ENCODE data around the gene ZNF524.

DNA sequence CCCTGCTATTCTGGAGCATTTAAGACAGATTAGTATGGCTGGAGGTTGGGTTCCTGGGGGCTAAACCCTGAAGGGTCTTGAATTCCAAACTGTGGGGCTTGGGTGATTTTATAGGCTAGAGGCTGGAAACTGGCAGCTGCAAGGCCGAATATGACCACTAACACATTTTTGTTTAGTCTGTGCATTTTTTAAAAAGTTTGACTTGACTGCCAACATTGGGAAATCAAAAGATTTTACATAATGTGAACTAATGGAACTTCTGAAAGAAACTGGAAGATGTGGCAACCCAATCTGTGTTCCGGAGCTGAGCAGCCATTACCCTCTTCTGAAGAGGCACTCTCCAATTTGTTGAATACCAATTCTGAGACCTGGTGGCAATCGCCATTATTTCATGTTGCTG is 19.2 kb downstream of the ZNF524 start:
- TF ChIP-seq, protein P1, sequence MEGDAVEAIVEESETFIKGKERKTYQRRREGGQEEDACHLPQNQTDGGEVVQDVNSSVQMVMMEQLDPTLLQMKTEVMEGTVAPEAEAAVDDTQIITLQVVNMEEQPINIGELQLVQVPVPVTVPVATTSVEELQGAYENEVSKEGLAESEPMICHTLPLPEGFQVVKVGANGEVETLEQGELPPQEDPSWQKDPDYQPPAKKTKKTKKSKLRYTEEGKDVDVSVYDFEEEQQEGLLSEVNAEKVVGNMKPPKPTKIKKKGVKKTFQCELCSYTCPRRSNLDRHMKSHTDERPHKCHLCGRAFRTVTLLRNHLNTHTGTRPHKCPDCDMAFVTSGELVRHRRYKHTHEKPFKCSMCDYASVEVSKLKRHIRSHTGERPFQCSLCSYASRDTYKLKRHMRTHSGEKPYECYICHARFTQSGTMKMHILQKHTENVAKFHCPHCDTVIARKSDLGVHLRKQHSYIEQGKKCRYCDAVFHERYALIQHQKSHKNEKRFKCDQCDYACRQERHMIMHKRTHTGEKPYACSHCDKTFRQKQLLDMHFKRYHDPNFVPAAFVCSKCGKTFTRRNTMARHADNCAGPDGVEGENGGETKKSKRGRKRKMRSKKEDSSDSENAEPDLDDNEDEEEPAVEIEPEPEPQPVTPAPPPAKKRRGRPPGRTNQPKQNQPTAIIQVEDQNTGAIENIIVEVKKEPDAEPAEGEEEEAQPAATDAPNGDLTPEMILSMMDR (IDR thresholded peaks at IDR 0.05), result no peak
- no peak for TF ChIP-seq POLR2A (IDR thresholded peaks at IDR 0.05)

All from body of pancreas (tissue), 4 donors.